ENCODE measurements around the gene GLIS1.

- TF ChIP-seq CTCF (IDR thresholded peaks at IDR 0.05; ENCODE audit: poor library complexity) (no peak), EZH2 (IDR thresholded peaks at IDR 0.05; ENCODE audit: borderline replicate concordance) (no peak)
Observed at GRCh38 chr1:53712276-53712675, 26.7 kb downstream of the GLIS1 start.
